ENCODE results near the gene ROGDI. TPM values are rescaled to one million over a fixed set of nuclear protein-coding genes. Genes with fewer than 3 reads are reported as not detected.

The ROGDI gene
- total and polyA plus RNA-seq, 9 of the 15 experiments (the other 6 are each of a cell fraction or from before 2014, with no cell fraction given): 0.97 to 37.3 (median 16.5) TPM

DNA sequence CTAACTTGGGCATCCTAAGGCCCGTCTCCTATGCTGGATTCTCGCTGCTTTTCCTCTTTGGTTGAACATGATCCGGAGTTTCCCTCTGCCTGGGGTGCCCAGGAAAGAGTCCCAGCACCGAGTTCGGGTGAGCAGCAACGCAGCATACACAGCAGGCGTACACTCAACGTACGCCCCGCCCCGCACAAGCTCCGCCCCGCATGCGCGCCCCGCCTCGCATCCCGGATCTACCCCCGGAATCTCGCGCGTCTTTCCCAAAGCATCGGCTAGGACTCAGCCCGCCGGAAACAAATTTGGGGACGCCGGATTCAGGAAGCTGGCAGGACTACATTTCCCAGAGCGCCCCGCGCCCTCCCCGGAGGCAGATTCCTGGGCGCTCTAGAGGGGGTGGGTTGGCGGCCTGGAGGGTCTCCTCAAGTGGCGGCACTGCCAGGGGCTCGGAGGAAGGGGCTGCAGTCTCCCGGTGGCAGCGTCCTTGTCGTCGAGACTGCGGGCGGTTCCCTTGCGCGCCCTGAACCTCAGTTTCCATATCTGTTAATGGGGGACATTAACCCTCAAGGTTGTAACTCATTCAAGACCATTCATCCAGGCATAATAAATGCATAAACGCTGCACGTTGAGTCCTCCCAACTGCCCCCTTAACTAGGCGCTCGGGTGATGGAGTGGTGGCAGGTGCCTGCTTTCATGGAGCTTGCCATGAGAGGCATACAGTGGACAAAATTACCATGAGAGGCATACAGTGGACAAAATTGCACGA, 33.7 kb downstream of the ROGDI start (continued):
- no peak for TF ChIP-seq TRIM28 (IDR thresholded peaks at IDR 0.05)
- TF ChIP-seq, protein P1, sequence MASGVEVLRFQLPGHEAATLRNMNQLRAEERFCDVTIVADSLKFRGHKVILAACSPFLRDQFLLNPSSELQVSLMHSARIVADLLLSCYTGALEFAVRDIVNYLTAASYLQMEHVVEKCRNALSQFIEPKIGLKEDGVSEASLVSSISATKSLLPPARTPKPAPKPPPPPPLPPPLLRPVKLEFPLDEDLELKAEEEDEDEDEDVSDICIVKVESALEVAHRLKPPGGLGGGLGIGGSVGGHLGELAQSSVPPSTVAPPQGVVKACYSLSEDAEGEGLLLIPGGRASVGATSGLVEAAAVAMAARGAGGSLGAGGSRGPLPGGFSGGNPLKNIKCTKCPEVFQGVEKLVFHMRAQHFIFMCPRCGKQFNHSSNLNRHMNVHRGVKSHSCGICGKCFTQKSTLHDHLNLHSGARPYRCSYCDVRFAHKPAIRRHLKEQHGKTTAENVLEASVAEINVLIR (CRISPR knock-in tag; IDR thresholded peaks at IDR 0.05): no peak
- TF ChIP-seq SPI1 (IDR thresholded peaks at IDR 0.05; ENCODE audit: borderline replicate concordance, low read depth, low read length): no peak
- TF ChIP-seq, protein P2, sequence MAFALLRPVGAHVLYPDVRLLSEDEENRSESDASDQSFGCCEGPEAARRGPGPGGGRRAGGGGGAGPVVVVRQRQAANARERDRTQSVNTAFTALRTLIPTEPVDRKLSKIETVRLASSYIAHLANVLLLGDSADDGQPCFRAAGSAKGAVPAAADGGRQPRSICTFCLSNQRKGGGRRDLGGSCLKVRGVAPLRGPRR (CRISPR knock-in tag; IDR thresholded peaks at IDR 0.05): no peak
- no peak for TF ChIP-seq ZNF347 (CRISPR knock-in tag; IDR thresholded peaks at IDR 0.05; ENCODE audit: low read depth)
- no peak for TF ChIP-seq BDP1 (IDR thresholded peaks at IDR 0.05; ENCODE audit: insufficient read depth, insufficient read length)
- no peak for TF ChIP-seq CBFA2T3 (IDR thresholded peaks at IDR 0.05)
- TF ChIP-seq ZEB2 (IDR thresholded peaks at IDR 0.05): no peak
- TF ChIP-seq HEY1 (CRISPR knock-in tag; IDR thresholded peaks at IDR 0.05; ENCODE audit: borderline replicate concordance): no peak
- TF ChIP-seq, protein P3, sequence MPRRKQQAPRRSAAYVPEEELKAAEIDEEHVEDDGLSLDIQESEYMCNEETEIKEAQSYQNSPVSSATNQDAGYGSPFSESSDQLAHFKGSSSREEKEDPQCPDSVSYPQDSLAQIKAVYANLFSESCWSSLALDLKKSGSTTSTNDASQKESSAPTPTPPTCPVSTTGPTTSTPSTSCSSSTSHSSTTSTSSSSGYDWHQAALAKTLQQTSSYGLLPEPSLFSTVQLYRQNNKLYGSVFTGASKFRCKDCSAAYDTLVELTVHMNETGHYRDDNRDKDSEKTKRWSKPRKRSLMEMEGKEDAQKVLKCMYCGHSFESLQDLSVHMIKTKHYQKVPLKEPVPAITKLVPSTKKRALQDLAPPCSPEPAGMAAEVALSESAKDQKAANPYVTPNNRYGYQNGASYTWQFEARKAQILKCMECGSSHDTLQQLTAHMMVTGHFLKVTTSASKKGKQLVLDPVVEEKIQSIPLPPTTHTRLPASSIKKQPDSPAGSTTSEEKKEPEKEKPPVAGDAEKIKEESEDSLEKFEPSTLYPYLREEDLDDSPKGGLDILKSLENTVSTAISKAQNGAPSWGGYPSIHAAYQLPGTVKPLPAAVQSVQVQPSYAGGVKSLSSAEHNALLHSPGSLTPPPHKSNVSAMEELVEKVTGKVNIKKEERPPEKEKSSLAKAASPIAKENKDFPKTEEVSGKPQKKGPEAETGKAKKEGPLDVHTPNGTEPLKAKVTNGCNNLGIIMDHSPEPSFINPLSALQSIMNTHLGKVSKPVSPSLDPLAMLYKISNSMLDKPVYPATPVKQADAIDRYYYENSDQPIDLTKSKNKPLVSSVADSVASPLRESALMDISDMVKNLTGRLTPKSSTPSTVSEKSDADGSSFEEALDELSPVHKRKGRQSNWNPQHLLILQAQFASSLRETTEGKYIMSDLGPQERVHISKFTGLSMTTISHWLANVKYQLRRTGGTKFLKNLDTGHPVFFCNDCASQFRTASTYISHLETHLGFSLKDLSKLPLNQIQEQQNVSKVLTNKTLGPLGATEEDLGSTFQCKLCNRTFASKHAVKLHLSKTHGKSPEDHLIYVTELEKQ (CRISPR knock-in tag; IDR thresholded peaks at IDR 0.05): no peak
- TF ChIP-seq ZNF780A (CRISPR knock-in tag; IDR thresholded peaks at IDR 0.05): no peak
- no peak for TF ChIP-seq TAF15 (IDR thresholded peaks at IDR 0.05; ENCODE audit: low read depth, low read length)
- TF ChIP-seq HMG20B (CRISPR knock-in tag; IDR thresholded peaks at IDR 0.05): no peak
- no peak for TF ChIP-seq ZNF778 (CRISPR knock-in tag; IDR thresholded peaks at IDR 0.05)
- no peak for TF ChIP-seq RBM15 (IDR thresholded peaks at IDR 0.05; ENCODE audit: insufficient read depth, low read length)
- no peak for TF ChIP-seq PYGO2 (tag; IDR thresholded peaks at IDR 0.05)
- TF ChIP-seq ZZZ3 (IDR thresholded peaks at IDR 0.05): no peak
- TF ChIP-seq ESRRA (IDR thresholded peaks at IDR 0.05; ENCODE audit: borderline replicate concordance, low read depth): peak; percentile 12; the same call in 1 of the 2 replicates
- TF ChIP-seq ZNF121 (CRISPR knock-in tag; conservative IDR thresholded peaks at IDR 0.05): no peak
- no peak for TF ChIP-seq HDAC3 (IDR thresholded peaks at IDR 0.05; ENCODE audit: borderline replicate concordance, partially characterized antibody)
- TF ChIP-seq ZNF41 (CRISPR knock-in tag; conservative IDR thresholded peaks at IDR 0.05): no peak
- TF ChIP-seq, protein P4, sequence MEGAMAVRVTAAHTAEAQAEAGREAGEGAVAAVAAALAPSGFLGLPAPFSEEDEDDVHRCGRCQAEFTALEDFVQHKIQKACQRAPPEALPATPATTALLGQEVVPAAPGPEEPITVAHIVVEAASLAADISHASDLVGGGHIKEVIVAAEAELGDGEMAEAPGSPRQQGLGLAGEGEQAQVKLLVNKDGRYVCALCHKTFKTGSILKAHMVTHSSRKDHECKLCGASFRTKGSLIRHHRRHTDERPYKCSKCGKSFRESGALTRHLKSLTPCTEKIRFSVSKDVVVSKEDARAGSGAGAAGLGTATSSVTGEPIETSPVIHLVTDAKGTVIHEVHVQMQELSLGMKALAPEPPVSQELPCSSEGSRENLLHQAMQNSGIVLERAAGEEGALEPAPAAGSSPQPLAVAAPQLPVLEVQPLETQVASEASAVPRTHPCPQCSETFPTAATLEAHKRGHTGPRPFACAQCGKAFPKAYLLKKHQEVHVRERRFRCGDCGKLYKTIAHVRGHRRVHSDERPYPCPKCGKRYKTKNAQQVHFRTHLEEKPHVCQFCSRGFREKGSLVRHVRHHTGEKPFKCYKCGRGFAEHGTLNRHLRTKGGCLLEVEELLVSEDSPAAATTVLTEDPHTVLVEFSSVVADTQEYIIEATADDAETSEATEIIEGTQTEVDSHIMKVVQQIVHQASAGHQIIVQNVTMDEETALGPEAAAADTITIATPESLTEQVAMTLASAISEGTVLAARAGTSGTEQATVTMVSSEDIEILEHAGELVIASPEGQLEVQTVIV (CRISPR knock-in tag; IDR thresholded peaks at IDR 0.05; ENCODE audit: borderline replicate concordance): no peak
- TF ChIP-seq TAF7 (tag; IDR thresholded peaks at IDR 0.05): no peak

All from K562 (cell line).